Transverse colon (tissue), 4 donors: ENCODE results near the gene ACSL6.

Source experiments
- CTCF ChIP-seq, 5 experiments: fragments of 200-600 bp in 3 of 5; fragments of 450-650 bp in 2 of 5; sonication (generic) in 3 of 5; IDR thresholded peaks; 1 replicate in 2 of 5; 2 replicates in 3 of 5; pipeline ENCODE4 v1.5.1; 2016 to 2017; ENCODE audit warnings: antibody characterized with exemption in 5 of 5, inconsistent platforms in 3 of 5, mild to moderate bottlenecking in 2 of 5, moderate library complexity in 1 of 5
- EP300 ChIP-seq: sonication (generic); formaldehyde crosslinking; IDR thresholded peaks from one replicate; pipeline ENCODE4 v1.6.1; 2017; ENCODE audit warnings: antibody characterized with exemption, low read depth
- POLR2A ChIP-seq: fragments of 450-650 bp; IDR thresholded peaks from one replicate; pipeline ENCODE4 v1.6.1; 2016; ENCODE audit warnings: antibody characterized with exemption, mild to moderate bottlenecking, moderate library complexity
- POLR2AphosphoS5 ChIP-seq, 3 donors: sonication (generic); formaldehyde crosslinking; IDR thresholded peaks; one replicate each; pipeline ENCODE4 v1.6.1; 2016; ENCODE audit warnings: antibody characterized with exemption in 3 of 3

- TF ChIP-seq POLR2A (no peak), CTCF (IDR thresholded peaks at IDR 0.05) (no peak), POLR2AphosphoS5 (IDR thresholded peaks at IDR 0.05) (no peak), EP300 (no peak)
Measured at GRCh38 chr5:131998431-131999040, 12.9 kb downstream of the ACSL6 start.
